Renal cortical epithelial cell (primary cell): ENCODE measurements around the gene SIK3. TPM values are rescaled to one million over a fixed set of nuclear protein-coding genes. Genes with fewer than 3 reads are reported as not detected.
"Not testable (repeated sequence)": the region's sequence is repeated elsewhere in the genome, so short reads cannot be mapped to it uniquely, and the experiment has no call there.

Experiments
- DNase-seq: peaks from one replicate; pipeline ENCODE4 v3.0.0-alpha.2; 2011; ENCODE audit warnings: low read depth
- total RNA-seq: library from RNA; depleted of rRNA; stranded (reverse); fragments of >200 nt; gene quantifications from 2 replicates; pipeline ENCODE4 v1.2.3, GENCODE V29; 2014

Gene SIK3
- total RNA-seq, 1 donor from 2014 or later, result 31.3 TPM

GRCh38 chr11:117045956-117046355 is 52.3 kb downstream of the SIK3 start:
- DNase-seq, result peak; percentile 86

GRCh38 chr11:117045196-117045595 is 53.0 kb downstream of the SIK3 start:
- peak; percentile 91 for DNase-seq

- DNase-seq, result no peak
Observed at GRCh38 chr11:117044287-117045035, 53.8 kb downstream of the SIK3 start.

- DNase-seq, result no peak
Observed at GRCh38 chr11:117042689-117043088, 55.5 kb downstream of the SIK3 start.

- peak; percentile 76 for DNase-seq
Observed at GRCh38 chr11:117039900-117040299, 58.3 kb downstream of the SIK3 start.

GRCh38 chr11:117039270-117039669 is 59.0 kb downstream of the SIK3 start:
- DNase-seq, result no peak

GRCh38 chr11:117037975-117038350 is 60.3 kb downstream of the SIK3 start:
- no peak for DNase-seq

- DNase-seq, result peak; percentile 62
Observed at GRCh38 chr11:117037279-117037974, 60.8 kb downstream of the SIK3 start.

GRCh38 chr11:117034901-117035300 is 63.3 kb downstream of the SIK3 start:
- DNase-seq, result no peak

- peak; percentile 87 for DNase-seq
Observed at GRCh38 chr11:117026593-117027330, 71.5 kb downstream of the SIK3 start.

- DNase-seq, result not testable (repeated sequence)
Observed at GRCh38 chr11:117023707-117024106, 74.5 kb downstream of the SIK3 start.

- no peak for DNase-seq
Observed at GRCh38 chr11:117023178-117023577, 75.0 kb downstream of the SIK3 start.

- DNase-seq, result no peak
Observed at GRCh38 chr11:117022526-117022925, 75.7 kb downstream of the SIK3 start.

- DNase-seq, result no peak
Observed at GRCh38 chr11:117020869-117021564, 77.2 kb downstream of the SIK3 start.

GRCh38 chr11:117020287-117020686 is 77.9 kb downstream of the SIK3 start:
- DNase-seq, result no peak

- no peak for DNase-seq
Observed at GRCh38 chr11:117019871-117020270, 78.4 kb downstream of the SIK3 start.

GRCh38 chr11:117017456-117017855 is 80.8 kb downstream of the SIK3 start:
- DNase-seq, result no peak

- no peak for DNase-seq
Observed at GRCh38 chr11:117016747-117017146, 81.5 kb downstream of the SIK3 start.

GRCh38 chr11:117016246-117016645 is 82.0 kb downstream of the SIK3 start:
- DNase-seq, result no peak

- DNase-seq, result no peak
Observed at GRCh38 chr11:117011541-117011898, 86.7 kb downstream of the SIK3 start.

GRCh38 chr11:117010808-117011540 is 87.3 kb downstream of the SIK3 start:
- DNase-seq, result peak; percentile 86
